H1 (cell line): ENCODE results near the gene FAM221B. TPM values are rescaled to one million over a fixed set of nuclear protein-coding genes. Genes with fewer than 3 reads are reported as not detected.

Experiments used
- CTCF ChIA-PET: fragments of 300-600 bp; sonication (Branson Sonifier 250); formaldehyde crosslinking; loops from one replicate; lab custom pipeline; 2021; ENCODE audit not compliant: partially characterized antibody; lab: Charles Lee
- POLR2A ChIA-PET: fragments of 300-600 bp; sonication (Branson Sonifier 250); formaldehyde crosslinking; loops from one replicate; lab custom pipeline; 2021; ENCODE audit warnings: inconsistent platforms; ENCODE audit not compliant: partially characterized antibody; lab: Charles Lee
- DNase-seq, 2 experiments: peaks; one replicate each; pipeline versions ENCODE4 v3.0.0 to v3.0.0-alpha.2; 2010 to 2022; ENCODE audit warnings: low spot score in 2 of 2, low read depth in 1 of 2, mixed read lengths in 1 of 2
- FAIRE-seq: peaks from 2 replicates; lab custom pipeline; 2011; peaks lifted over from hg19 to GRCh38; lab: Jason Lieb, UNC
- H2AFZ ChIP-seq: 2 replicates; pipeline ENCODE4 v1.8.1; 2012; ENCODE audit warnings: low read length, inconsistent platforms
- H2AK5ac ChIP-seq: 2 replicates; pipeline ENCODE4 v1.6.1; 2013; ENCODE audit warnings: low read depth, low read length
- H2BK120ac ChIP-seq: replicated peaks from 2 replicates; pipeline ENCODE3; 2013; ENCODE audit warnings: low read depth, low read length, inconsistent platforms
- H2BK12ac ChIP-seq: 2 replicates; pipeline ENCODE4 v1.6.1; 2013; ENCODE audit warnings: low read depth, low read length
- H2BK15ac ChIP-seq: 2 replicates; pipeline ENCODE4 v1.6.1; 2013; ENCODE audit warnings: low read length
- H2BK20ac ChIP-seq: 2 replicates; pipeline ENCODE4 v1.6.1; 2013; ENCODE audit warnings: low read length
- H2BK5ac ChIP-seq: 2 replicates; pipeline ENCODE4 v1.6.1; 2013; ENCODE audit warnings: low read depth, low read length
- H3K14ac ChIP-seq: 2 replicates; pipeline ENCODE4 v1.6.1; 2013; ENCODE audit warnings: inconsistent platforms; ENCODE audit not compliant: insufficient read length
- H3K18ac ChIP-seq: 2 replicates; pipeline ENCODE4 v1.6.1; 2013; ENCODE audit warnings: low read length; ENCODE audit errors: extremely low read depth
- H3K23ac ChIP-seq: 2 replicates; pipeline ENCODE4 v1.6.1; 2013; ENCODE audit warnings: inconsistent platforms; ENCODE audit not compliant: insufficient read length
- H3K23me2 ChIP-seq: 2 replicates; pipeline ENCODE4 v1.6.1; 2013; ENCODE audit warnings: low read depth, low read length
- H3K27ac ChIP-seq: 2 replicates; pipeline ENCODE4 v1.6.1; 2011; ENCODE audit warnings: low read depth, low read length, inconsistent platforms
- H3K27me3 ChIP-seq, 4 experiments: replicated peaks in 1 of 4; 1 replicate in 1 of 4; 2 replicates in 3 of 4; pipeline versions ENCODE4 v1.6.1 to v1.8.1; 2011 to 2013; ENCODE audit warnings: low read length in 3 of 4, mild to moderate bottlenecking in 3 of 4, inconsistent platforms in 2 of 4, mixed read lengths in 2 of 4, moderate library complexity in 1 of 4; ENCODE audit not compliant: control insufficient read depth in 3 of 4, insufficient read depth in 3 of 4; ENCODE audit errors: extremely low read depth in 1 of 4
- H3K36me3 ChIP-seq, 4 experiments: 2 replicates each; pipeline versions ENCODE4 v1.6.1 to v1.8.1; 2011 to 2013; ENCODE audit warnings: mild to moderate bottlenecking in 4 of 4, low read length in 3 of 4, moderate library complexity in 2 of 4, control low read depth in 1 of 4, inconsistent platforms in 1 of 4; ENCODE audit not compliant: insufficient read depth in 4 of 4, control insufficient read depth in 2 of 4
- H3K4ac ChIP-seq: replicated peaks from 2 replicates; pipeline ENCODE3; 2013; ENCODE audit warnings: low read length, low read depth, mixed read lengths, inconsistent platforms; ENCODE audit not compliant: insufficient read length
- H3K4me1 ChIP-seq, 4 experiments: replicated peaks in 1 of 4; 1 replicate in 1 of 4; 2 replicates in 3 of 4; pipeline versions ENCODE4 v1.6.1 to v1.8.1; 2011 to 2013; ENCODE audit warnings: low read length in 3 of 4, inconsistent platforms in 2 of 4, mixed read lengths in 1 of 4; ENCODE audit not compliant: insufficient read depth in 4 of 4, control insufficient read depth in 3 of 4
- H3K4me2 ChIP-seq, 2 experiments: 2 replicates each; pipeline versions ENCODE4 v1.6.1 to v1.8.1; 2011 to 2013; ENCODE audit warnings: low read depth in 2 of 2, low read length in 2 of 2, control low read depth in 1 of 2, inconsistent platforms in 1 of 2, mild to moderate bottlenecking in 1 of 2; ENCODE audit not compliant: insufficient read depth in 1 of 2
- H3K4me3 ChIP-seq, 4 experiments: fragments of 200-600, 300-600 bp in 1 of 4; sonication (generic), shearing (Covaris generic), sonication (Bioruptor Twin) in 1 of 4; 2 replicates each; pipeline versions ENCODE4 v1.5.1 to v1.8.1; 2011 to 2016; ENCODE audit warnings: low read length in 4 of 4, low read depth in 3 of 4, control low read depth in 2 of 4, inconsistent platforms in 2 of 4, mild to moderate bottlenecking in 2 of 4, mixed read lengths in 1 of 4, moderate library complexity in 1 of 4; ENCODE audit not compliant: insufficient read depth in 2 of 4; ENCODE audit errors: extremely low read depth in 1 of 4
- H3K56ac ChIP-seq: replicated peaks from 2 replicates; pipeline ENCODE3; 2013; ENCODE audit warnings: low read depth, mild to moderate bottlenecking, mixed read lengths, low read length, inconsistent platforms; ENCODE audit not compliant: insufficient read length
- H3K79me1 ChIP-seq: 2 replicates; pipeline ENCODE4 v1.6.1; 2013; ENCODE audit warnings: low read depth, low read length, control low read depth
- H3K79me2 ChIP-seq, 2 experiments: 2 replicates each; pipeline versions ENCODE4 v1.6.1 to v1.8.1; 2012 to 2013; ENCODE audit warnings: low read length in 2 of 2, mild to moderate bottlenecking in 2 of 2, inconsistent platforms in 1 of 2; ENCODE audit not compliant: insufficient read depth in 2 of 2, control insufficient read depth in 1 of 2
- H3K9ac ChIP-seq, 4 experiments: replicated peaks in 1 of 4; 1 replicate in 1 of 4; 2 replicates in 3 of 4; pipeline versions ENCODE4 v1.6.1 to v1.8.1; 2011 to 2013; ENCODE audit warnings: low read depth in 3 of 4, low read length in 3 of 4, control low read depth in 2 of 4, mild to moderate bottlenecking in 2 of 4, moderate library complexity in 2 of 4, inconsistent platforms in 1 of 4; ENCODE audit errors: extremely low read depth in 1 of 4
- H3K9me3 ChIP-seq, 2 experiments: 2 replicates each; pipeline versions ENCODE4 v1.6.1 to v1.8.1; 2012 to 2013; ENCODE audit warnings: mild to moderate bottlenecking in 2 of 2, moderate library complexity in 2 of 2, control low read depth in 1 of 2, inconsistent platforms in 1 of 2, low read depth in 1 of 2, low read length in 1 of 2, mixed read lengths in 1 of 2; ENCODE audit not compliant: insufficient read depth in 2 of 2
- H4K20me1 ChIP-seq, 2 experiments: replicated peaks in 1 of 2; 2 replicates each; pipeline versions ENCODE3 to v1.8.1; 2011 to 2013; ENCODE audit warnings: inconsistent platforms in 2 of 2, low read length in 2 of 2, mild to moderate bottlenecking in 1 of 2; ENCODE audit not compliant: insufficient read depth in 2 of 2, control insufficient read depth in 1 of 2
- H4K5ac ChIP-seq: 2 replicates; pipeline ENCODE4 v1.6.1; 2013; ENCODE audit warnings: low read length, low read depth, mixed read lengths, inconsistent platforms; ENCODE audit not compliant: insufficient read length
- H4K8ac ChIP-seq: 2 replicates; pipeline ENCODE4 v1.8.0; 2013; ENCODE audit warnings: mild to moderate bottlenecking, moderate library complexity, low read length, inconsistent platforms; ENCODE audit not compliant: insufficient read depth; ENCODE audit errors: extremely low read depth
- H4K91ac ChIP-seq: replicated peaks from 2 replicates; pipeline ENCODE3; 2013; ENCODE audit warnings: low read length, mixed read lengths, inconsistent platforms; ENCODE audit not compliant: insufficient read length
- CBX8 ChIP-seq: fragments of 300-800, 300-1000 bp; sonication (generic); IDR thresholded peaks from 2 replicates; pipeline ENCODE4 v1.7.1; 2016; ENCODE audit warnings: low read depth, low read length, borderline replicate concordance
- CHD2 ChIP-seq: IDR thresholded peaks from 2 replicates; pipeline ENCODE4 v1.6.1; 2012; ENCODE audit warnings: low read length, improper control_type of control experiment
- HDAC6 ChIP-seq: IDR thresholded peaks from one replicate; pipeline ENCODE4 v1.7.1; 2012; ENCODE audit warnings: low read depth, mild to moderate bottlenecking, inconsistent platforms, low read length, moderate library complexity
- KDM5A ChIP-seq: fragments of 200-600 bp; IDR thresholded peaks from 2 replicates; pipeline ENCODE4 v1.7.1; 2012; ENCODE audit warnings: mild to moderate bottlenecking, low read length, inconsistent platforms, mixed read lengths
- RFX5 ChIP-seq: IDR thresholded peaks from 2 replicates; pipeline ENCODE4 v1.6.1; 2011; ENCODE audit warnings: low read depth, low read length, improper control_type of control experiment, borderline replicate concordance
- SP4 ChIP-seq: IDR thresholded peaks from 2 replicates; pipeline ENCODE4 v1.6.1; 2012; ENCODE audit warnings: low read length, inconsistent platforms
- WGBS, 2 experiments: shearing (Covaris generic) in 1 of 2; methylation state at CpG; one replicate each; pipeline versions ENCODE4 v1.1.6 to v1.1.7; 2013 to 2015; ENCODE audit warnings: low lambda C conversion rate in 2 of 2, mixed read lengths in 2 of 2, inconsistent platforms in 1 of 2, low coverage in 1 of 2, missing lambda C conversion rate in 1 of 2; ENCODE audit not compliant: insufficient replicate concordance in 2 of 2, insufficient coverage in 1 of 2, insufficient read length in 1 of 2; ENCODE audit errors: extremely low coverage in 1 of 2, missing lambda C conversion rate in 1 of 2; 5-methylcytosine and 5-hydroxymethylcytosine counted together
- polyA plus RNA-seq, 7 experiments: library from polyadenylated mRNA; depleted of rRNA in 3 of 7; stranded (reverse) in 5 of 7; unstranded in 2 of 7; fragments of >200 nt in 5 of 7; fragments of 200-250 nt in 2 of 7; gene quantifications; 1 replicate in 5 of 7; 2 replicates in 1 of 7; 4 replicates in 1 of 7; pipeline versions ENCODE4 v1.2.1 to v1.2.3, GENCODE V29; 2011 to 2013; ENCODE audit warnings: missing spikeins in 2 of 7, mixed read lengths in 2 of 7
- total RNA-seq: library from RNA; stranded (reverse); fragmentation: NEBNext Ultra II Directional; extraction: Animal tissue kit (Norgen Biotek cat#: 25700); gene quantifications from 2 replicates; pipeline ENCODE4 v1.2.1, GENCODE V29; 2021

FAM221B gene
- total and polyA plus RNA-seq, 2 of the 8 experiments (the other 6 are each of a cell fraction or from before 2014, with no cell fraction given), result not detected

- H2AFZ ChIP-seq, result no peak overlapping the region
- H3K56ac ChIP-seq, result no peak overlapping the region
- 93% methylated on average over 4 of the region's 4 CpGs; no CpG with 5 or more reads in 1 of the 2 experiments for WGBS, 2 experiments
- H3K9me3 ChIP-seq, result no peaks in the 10 kb centered on the region
- H3K9ac ChIP-seq, result no peak overlapping the region
- H2BK12ac ChIP-seq, result no peak overlapping the region
- H2AK5ac ChIP-seq, result no peak overlapping the region
- H3K4ac ChIP-seq, result no peak overlapping the region
- FAIRE-seq (no peak), DNase-seq (no peak)
- no peak overlapping the region for H3K23ac ChIP-seq
- H3K23me2 ChIP-seq, result no peaks in the 10 kb centered on the region
- CTCF ChIA-PET, result interaction anchor here (1.0 to 3.8 kb wide), 11 partner anchors 13 to 106 kb away, joined by 3 to 29 read pairs (median 3); partner anchors contain the start of genes GBA2, HINT2 and RGP1
- H2BK20ac ChIP-seq, result no peak overlapping the region
- H2BK15ac ChIP-seq, result no peak overlapping the region
- no peak overlapping the region for H3K18ac ChIP-seq
- no peak overlapping the region for H3K14ac ChIP-seq
- H4K91ac ChIP-seq, result no peak overlapping the region
- no peak overlapping the region for H2BK120ac ChIP-seq
- no peaks in the 10 kb centered on the region for H3K79me1 ChIP-seq
- H3K36me3 ChIP-seq, result no peaks in the 10 kb centered on the region
- no peak overlapping the region for H3K27ac ChIP-seq
- no peak overlapping the region for H3K4me2 ChIP-seq
- no peak overlapping the region for H4K8ac ChIP-seq
- no peak overlapping the region for H4K5ac ChIP-seq
- no peak overlapping the region for H2BK5ac ChIP-seq
- H3K79me2 ChIP-seq, result no peaks in the 10 kb centered on the region
- no peaks in the 10 kb centered on the region for H3K27me3 ChIP-seq
- H3K4me1 ChIP-seq, result peaks cover 0 to 6% (median 4%) of the 10 kb centered on the region in 4 experiments; a peak in 6 of 7 replicates
- H4K20me1 ChIP-seq, result no peaks in the 10 kb centered on the region
- POLR2A ChIA-PET, result interaction anchor here (0.9 to 1.7 kb wide), 7 partner anchors 13 to 46 kb away, joined by 3 to 4 read pairs (median 3); partner anchors contain the start of genes CREB3 and TLN1
- H3K4me3 ChIP-seq, result no peak overlapping the region
- TF ChIP-seq CHD2, result no peak
- no peak for TF ChIP-seq KDM5A
- TF ChIP-seq HDAC6, result no peak
- TF ChIP-seq RFX5, result no peak
- TF ChIP-seq CBX8, result no peak
- TF ChIP-seq SP4, result no peak
These were observed 52.5 kb downstream of the FAM221B start for GRCh38 chr9:35776018-35776417.
